NT2/D1 (cell line): ENCODE results near the gene AOPEP.
"Not testable (repeated sequence)": the region's sequence is repeated elsewhere in the genome, so short reads cannot be mapped to it uniquely, and the experiment has no call there.

ENCODE experiments used
- DNase-seq: peaks from one replicate; pipeline ENCODE4 v3.0.0-alpha.2; 2011; ENCODE audit warnings: low read depth, low spot score
- H3K27me3 ChIP-seq: 2 replicates; pipeline ENCODE4 v1.6.0; 2011; ENCODE audit warnings: mild to moderate bottlenecking; ENCODE audit not compliant: insufficient read length, insufficient read depth
- H3K36me3 ChIP-seq: 2 replicates; pipeline ENCODE4 v1.6.1; 2011; ENCODE audit warnings: mild to moderate bottlenecking, low read length, mixed read lengths; ENCODE audit not compliant: insufficient read depth, insufficient read length
- H3K4me1 ChIP-seq: 2 replicates; pipeline ENCODE4 v1.5.1; 2011; ENCODE audit not compliant: insufficient read depth, insufficient read length
- H3K4me3 ChIP-seq: 2 replicates; pipeline ENCODE4 v1.5.1; 2011; ENCODE audit warnings: low read depth; ENCODE audit not compliant: insufficient read length
- H3K9ac ChIP-seq: 2 replicates; pipeline ENCODE4 v1.6.0; 2011; ENCODE audit warnings: low read depth; ENCODE audit not compliant: insufficient read length
- H3K9me3 ChIP-seq: 2 replicates; pipeline ENCODE4 v1.5.1; 2011; ENCODE audit warnings: mild to moderate bottlenecking, low read length; ENCODE audit not compliant: insufficient read depth
- SUZ12 ChIP-seq: IDR thresholded peaks from 2 replicates; pipeline ENCODE4 v1.6.1; 2011; ENCODE audit not compliant: insufficient read length, insufficient read depth; ENCODE audit errors: extremely low read depth
- YY1 ChIP-seq: IDR thresholded peaks from 2 replicates; pipeline ENCODE4 v1.6.1; 2011; ENCODE audit not compliant: insufficient read length, insufficient read depth
- ZNF274 ChIP-seq: IDR thresholded peaks from 2 replicates; pipeline ENCODE4 v1.6.1; 2011; ENCODE audit warnings: mild to moderate bottlenecking, low read depth, low read length

AOPEP gene

GRCh38 chr9:94936419-94936818, 209.9 kb downstream of the AOPEP start:
- Histone ChIP-seq H3K4me3 (no peak overlapping the region), H3K36me3 (peaks cover 21% of the 10 kb centered on the region), H3K4me1 (peaks cover 5% of the 10 kb centered on the region), H3K9me3 (no peaks in the 10 kb centered on the region), H3K27me3 (no peaks in the 10 kb centered on the region), H3K9ac (no peak overlapping the region)
- DNase-seq = no peak
- TF ChIP-seq SUZ12 (no peak), YY1 (no peak), ZNF274 (no peak)

GRCh38 chr9:94937214-94937903, 210.9 kb downstream of the AOPEP start:
- H3K4me1 ChIP-seq = peaks cover 5% of the 10 kb centered on the region
- no peak overlapping the region for H3K9ac ChIP-seq
- DNase-seq = no peak
- peaks cover 21% of the 10 kb centered on the region for H3K36me3 ChIP-seq
- TF ChIP-seq ZNF274 (no peak), YY1 (no peak), SUZ12 (no peak)
- no peak overlapping the region for H3K4me3 ChIP-seq
- H3K27me3 ChIP-seq = no peaks in the 10 kb centered on the region
- H3K9me3 ChIP-seq = no peaks in the 10 kb centered on the region

DNA sequence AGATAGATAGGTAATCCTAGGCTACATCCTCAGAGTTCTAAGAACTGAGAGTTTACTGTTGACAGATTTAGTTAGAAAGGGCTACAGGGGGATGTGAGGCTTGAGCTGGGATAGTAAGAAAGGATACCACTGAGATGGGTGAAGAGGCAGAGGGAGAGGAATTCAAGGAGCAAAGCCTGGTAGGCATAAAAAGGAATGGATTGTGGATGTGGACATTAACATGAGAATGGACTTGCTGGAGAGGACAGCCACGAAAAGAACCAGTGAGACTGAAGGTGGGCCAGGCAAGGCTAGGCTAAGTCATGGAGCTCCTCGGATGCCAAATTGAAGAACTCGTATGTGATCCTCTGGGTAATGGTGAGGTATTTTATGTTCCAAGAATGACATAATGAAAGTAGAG, 211.9 kb downstream of the AOPEP start:
- Histone ChIP-seq H3K36me3 (peaks cover 18% of the 10 kb centered on the region), H3K4me3 (no peak overlapping the region), H3K9ac (no peak overlapping the region), H3K9me3 (no peaks in the 10 kb centered on the region), H3K27me3 (no peaks in the 10 kb centered on the region), H3K4me1 (peaks cover 5% of the 10 kb centered on the region)
- no peak for TF ChIP-seq SUZ12
- no peak for TF ChIP-seq ZNF274
- no peak for TF ChIP-seq YY1
- peak; percentile 46 for DNase-seq

DNA sequence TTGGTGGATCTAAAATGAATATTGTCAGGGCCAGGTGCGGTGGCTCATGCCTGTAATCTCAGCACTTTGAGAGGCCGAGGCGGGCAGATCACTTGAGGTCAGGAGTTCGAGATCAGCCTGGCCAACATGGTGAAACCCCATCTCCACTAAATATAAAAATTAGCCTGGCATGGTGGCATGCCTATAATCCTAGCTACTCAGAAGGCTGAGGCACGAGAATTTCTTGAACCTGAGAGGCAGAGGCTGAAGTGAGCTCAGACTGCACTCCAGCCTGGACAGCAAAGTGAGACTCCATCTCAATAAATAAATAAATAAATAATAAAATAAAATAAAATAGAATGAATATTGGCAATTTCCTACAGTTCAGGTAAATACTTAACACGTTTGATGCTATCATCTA, 213.8 kb downstream of the AOPEP start:
- not testable (repeated sequence) for H3K27me3 ChIP-seq, H3K4me3 ChIP-seq, H3K9ac ChIP-seq, H3K9me3 ChIP-seq, H3K4me1 ChIP-seq, DNase-seq
- H3K36me3 ChIP-seq = peaks cover 17% of the 10 kb centered on the region

- Histone ChIP-seq H3K4me3 (no peak overlapping the region), H3K36me3 (peaks cover 7% of the 10 kb centered on the region), H3K4me1 (peaks cover 5% of the 10 kb centered on the region), H3K9me3 (no peaks in the 10 kb centered on the region), H3K27me3 (no peaks in the 10 kb centered on the region), H3K9ac (no peak overlapping the region)
- TF ChIP-seq ZNF274 (no peak), YY1 (no peak), SUZ12 (no peak)
- no peak for DNase-seq
Measured at GRCh38 chr9:94941211-94941875, 214.8 kb downstream of the AOPEP start.

- no peak for DNase-seq
- Histone ChIP-seq H3K9me3 (no peaks in the 10 kb centered on the region), H3K9ac (no peak overlapping the region), H3K27me3 (no peaks in the 10 kb centered on the region), H3K4me3 (no peak overlapping the region), H3K4me1 (peaks cover 2% of the 10 kb centered on the region), H3K36me3 (peaks cover 4% of the 10 kb centered on the region)
- no peak for TF ChIP-seq YY1
Measured at GRCh38 chr9:94944626-94945025, 218.1 kb downstream of the AOPEP start.

DNA sequence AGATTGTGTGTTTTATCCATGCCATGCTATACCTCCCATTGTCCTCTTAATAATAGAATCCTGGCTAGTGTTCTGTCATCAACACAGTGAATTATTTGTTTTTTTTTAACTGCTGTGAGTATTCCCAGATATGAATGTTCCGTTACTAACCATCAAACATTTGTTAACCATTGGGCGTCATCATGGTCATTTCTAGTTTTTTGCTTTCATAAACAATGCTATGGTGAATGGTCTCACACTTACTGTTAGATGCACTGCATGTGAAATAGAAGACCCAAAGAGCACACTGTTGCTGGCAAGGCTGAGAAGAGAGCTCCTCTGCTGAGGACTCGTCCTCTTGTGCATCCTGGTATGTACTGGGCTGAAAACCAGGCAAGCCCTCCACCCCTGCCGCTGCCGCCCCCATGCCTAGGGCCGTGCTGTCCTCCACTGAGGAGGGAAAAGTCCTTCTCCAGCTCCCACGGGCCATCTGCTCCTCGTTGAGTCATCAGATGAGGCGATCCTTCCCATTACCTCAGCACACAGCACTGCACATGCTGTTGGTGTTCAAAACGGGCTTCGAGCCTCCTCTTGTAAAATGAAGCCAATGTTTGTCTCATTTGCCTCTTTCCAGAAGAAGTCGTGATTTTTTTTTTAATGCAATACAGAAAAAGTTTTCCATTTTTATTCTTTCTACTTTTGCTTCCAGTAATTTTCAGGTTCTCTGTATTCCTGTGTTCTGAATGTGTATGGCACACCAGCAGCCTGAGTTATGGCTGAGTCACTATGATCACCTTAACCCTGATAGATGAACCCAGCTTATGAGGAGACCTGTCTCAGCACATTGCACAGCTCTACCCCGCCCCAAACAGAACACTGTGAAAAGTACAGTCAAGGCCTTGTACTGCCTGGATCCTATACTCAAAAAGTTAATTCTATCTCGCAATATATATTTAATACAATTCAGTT, 219.0 kb downstream of the AOPEP start:
- Histone ChIP-seq H3K9me3 (no peaks in the 10 kb centered on the region), H3K36me3 (peaks cover 7% of the 10 kb centered on the region), H3K9ac (no peak overlapping the region), H3K4me3 (no peak overlapping the region), H3K27me3 (no peaks in the 10 kb centered on the region), H3K4me1 (peaks cover 7% of the 10 kb centered on the region)
- no peak for DNase-seq
- TF ChIP-seq SUZ12 (no peak), YY1 (no peak), ZNF274 (no peak)
